MM.1S (cell line): Measurements from ENCODE around the gene FXYD3.

Experiments used
- DNase-seq: peaks from one replicate; pipeline ENCODE4 v3.0.0-alpha.2; 2015
- H2AFZ ChIP-seq: fragments of 300-600 bp; sonication (generic); 2 replicates; pipeline ENCODE4 v1.6.0; 2016; ENCODE audit warnings: antibody characterized with exemption, low read length
- H3F3A ChIP-seq: fragments of 300-600 bp; sonication (generic); 2 replicates; pipeline ENCODE4 v1.6.1; 2016; ENCODE audit warnings: mild to moderate bottlenecking, antibody characterized with exemption, low read length, moderate library complexity, mixed read lengths; ENCODE audit not compliant: insufficient read depth
- H3K27ac ChIP-seq: fragments of 300-600 bp; sonication (generic); 2 replicates; pipeline ENCODE4 v1.5.1; 2016; ENCODE audit warnings: mild to moderate bottlenecking, low read length
- H3K27me3 ChIP-seq: fragments of 300-600 bp; sonication (generic); replicated peaks from 2 replicates; pipeline ENCODE4 v1.6.0; 2016; ENCODE audit warnings: low read length; ENCODE audit not compliant: insufficient read depth
- H3K36me3 ChIP-seq: fragments of 300-600 bp; sonication (generic); replicated peaks from 2 replicates; pipeline ENCODE4 v1.6.1; 2016; ENCODE audit warnings: mild to moderate bottlenecking, low read length, mixed read lengths; ENCODE audit not compliant: insufficient read depth
- H3K4me1 ChIP-seq: fragments of 300-600 bp; sonication (generic); 2 replicates; pipeline ENCODE4 v1.6.1; 2016; ENCODE audit warnings: low read length, mixed read lengths
- H3K4me2 ChIP-seq: fragments of 300-600 bp; sonication (generic); 2 replicates; pipeline ENCODE4 v1.6.0; 2016; ENCODE audit warnings: low read depth, low read length
- H3K4me3 ChIP-seq: fragments of 300-600 bp; sonication (generic); 2 replicates; pipeline ENCODE4 v1.5.1; 2016; ENCODE audit warnings: low read length, mixed read lengths
- H3K79me2 ChIP-seq: fragments of 300-600 bp; sonication (generic); 2 replicates; pipeline ENCODE4 v1.6.1; 2016; ENCODE audit warnings: mixed run types, low read length, mixed read lengths
- H3K9ac ChIP-seq: fragments of 300-600 bp; sonication (generic); 2 replicates; pipeline ENCODE4 v1.6.1; 2016; ENCODE audit warnings: low read length, mixed read lengths
- H3K9me2 ChIP-seq: fragments of 300-600 bp; sonication (generic); replicated peaks from 2 replicates; pipeline ENCODE4 v1.6.1; 2016; ENCODE audit warnings: mild to moderate bottlenecking, low read length, mixed read lengths; ENCODE audit not compliant: insufficient read depth
- H3K9me3 ChIP-seq: fragments of 300-600 bp; sonication (generic); replicated peaks from 2 replicates; pipeline ENCODE4 v1.6.1; 2016; ENCODE audit warnings: mild to moderate bottlenecking, low read length, mixed read lengths; ENCODE audit not compliant: insufficient read depth
- H4K20me1 ChIP-seq: fragments of 300-600 bp; sonication (generic); 2 replicates; pipeline ENCODE4 v1.6.1; 2016; ENCODE audit warnings: mild to moderate bottlenecking, low read length, moderate library complexity, mixed read lengths; ENCODE audit not compliant: insufficient read depth
- CTCF ChIP-seq: fragments of 300-600 bp; sonication (generic); IDR thresholded peaks from 2 replicates; pipeline ENCODE4 v1.5.1; 2016; ENCODE audit warnings: antibody characterized with exemption, low read length, mixed read lengths
- EZH2 ChIP-seq: fragments of 300-600 bp; sonication (generic); optimal IDR thresholded peaks from 2 replicates; pipeline ENCODE3; 2017; ENCODE audit warnings: low read depth, mild to moderate bottlenecking, antibody characterized with exemption, low read length, mixed read lengths
- EZH2phosphoT487 ChIP-seq: fragments of 300-600 bp; sonication (generic); IDR thresholded peaks from 2 replicates; pipeline ENCODE4 v1.6.1; 2018; ENCODE audit warnings: antibody characterized with exemption, low read length

FXYD3 gene

GRCh38 chr19:35164418-35164817, 48.8 kb downstream of the FXYD3 start:
- Histone ChIP-seq H3K9me3 (no peaks in the 10 kb centered on the region), H3K9ac (no peak overlapping the region), H3K9me2 (no peaks in the 10 kb centered on the region), H2AFZ (no peak overlapping the region), H3K4me3 (no peak overlapping the region), H3K4me2 (no peak overlapping the region), H3K4me1 (no peaks in the 10 kb centered on the region), H3K79me2 (peaks cover under 1% of the 10 kb centered on the region; the same call in 1 of the 2 replicates), H3F3A (no peaks in the 10 kb centered on the region), H4K20me1 (no peaks in the 10 kb centered on the region; the same call in 1 of the 2 replicates), H3K36me3 (peaks cover 7% of the 10 kb centered on the region), H3K27ac (no peak overlapping the region), H3K27me3 (no peaks in the 10 kb centered on the region)
- TF ChIP-seq CTCF (no peak), EZH2phosphoT487 (no peak), EZH2 (no peak)
- DNase-seq, result no peak

GRCh38 chr19:35165200-35166058, 49.8 kb downstream of the FXYD3 start:
- no peaks in the 10 kb centered on the region for H3K9me3 ChIP-seq
- no peaks in the 10 kb centered on the region for H3K9me2 ChIP-seq
- no peak overlapping the region for H3K27ac ChIP-seq
- no peak overlapping the region for H2AFZ ChIP-seq
- H3K4me2 ChIP-seq, result no peak overlapping the region
- no peaks in the 10 kb centered on the region for H3F3A ChIP-seq
- no peak for DNase-seq
- H3K79me2 ChIP-seq, result no peaks in the 10 kb centered on the region
- no peaks in the 10 kb centered on the region for H3K27me3 ChIP-seq
- peaks cover 10% of the 10 kb centered on the region for H3K36me3 ChIP-seq
- H3K4me1 ChIP-seq, result no peaks in the 10 kb centered on the region
- TF ChIP-seq EZH2 (no peak), EZH2phosphoT487 (no peak), CTCF (no peak)
- no peak overlapping the region for H3K4me3 ChIP-seq
- H4K20me1 ChIP-seq, result no peaks in the 10 kb centered on the region; the same call in 1 of the 2 replicates
- no peak overlapping the region for H3K9ac ChIP-seq

- H3K4me3 ChIP-seq, result no peak overlapping the region
- no peak overlapping the region for H3K9ac ChIP-seq
- no peaks in the 10 kb centered on the region for H3K9me2 ChIP-seq
- no peaks in the 10 kb centered on the region for H3K4me1 ChIP-seq
- no peak overlapping the region for H2AFZ ChIP-seq
- no peaks in the 10 kb centered on the region for H3K27me3 ChIP-seq
- H3K4me2 ChIP-seq, result no peak overlapping the region
- peaks cover 10% of the 10 kb centered on the region for H3K36me3 ChIP-seq
- DNase-seq, result no peak
- no peak for TF ChIP-seq EZH2
- no peak for TF ChIP-seq CTCF
- no peak for TF ChIP-seq EZH2phosphoT487
- no peaks in the 10 kb centered on the region for H3K9me3 ChIP-seq
- H3F3A ChIP-seq, result no peaks in the 10 kb centered on the region
- no peaks in the 10 kb centered on the region; the same call in 1 of the 2 replicates for H4K20me1 ChIP-seq
- no peaks in the 10 kb centered on the region for H3K79me2 ChIP-seq
- no peak overlapping the region for H3K27ac ChIP-seq
Measured at GRCh38 chr19:35166100-35167063, 50.8 kb downstream of the FXYD3 start.
